HCT116 (cell line): ENCODE measurements around the gene PGAP3.

Experiments used
- CBX3 ChIP-seq: IDR thresholded peaks from 2 replicates; pipeline ENCODE4 v1.6.1; 2012; ENCODE audit warnings: low read depth
- EZH2 ChIP-seq: fragments of 200-600 bp; sonication (generic); IDR thresholded peaks from 2 replicates; pipeline ENCODE4 v1.6.1; 2017; ENCODE audit warnings: antibody characterized with exemption, mixed run types
- POLR2A ChIP-seq: IDR thresholded peaks from 2 replicates; pipeline ENCODE4 v1.7.0; 2011; ENCODE audit warnings: borderline replicate concordance; ENCODE audit not compliant: insufficient read depth, insufficient read length; ENCODE audit errors: extremely low read depth
- SIN3A ChIP-seq: IDR thresholded peaks from 2 replicates; pipeline ENCODE4 v1.6.1; 2012; ENCODE audit warnings: low read depth
- SP1 ChIP-seq: IDR thresholded peaks from 2 replicates; pipeline ENCODE4 v1.6.1; 2012; ENCODE audit warnings: low read depth
- YY1 ChIP-seq: IDR thresholded peaks from 2 replicates; pipeline ENCODE4 v1.6.1; 2011; ENCODE audit warnings: low read length, low read depth, moderate library complexity, mild to moderate bottlenecking; ENCODE audit not compliant: insufficient replicate concordance; ENCODE audit errors: extremely low read depth
- ZFX ChIP-seq: fragments of 450-650 bp; IDR thresholded peaks from 2 replicates; pipeline ENCODE4 v1.6.1; 2017
- ZNF274 ChIP-seq: fragments of 200-500 bp; sonication (Bioruptor generic); IDR thresholded peaks from 2 replicates; pipeline ENCODE4 v1.6.1; 2014; ENCODE audit warnings: mild to moderate bottlenecking, low read depth, low read length, inconsistent platforms
- TF ChIP-seq, protein P1 (sequence below), 3 experiments: fragments of 200-600 bp in 1 of 3; sonication (generic) in 1 of 3; IDR thresholded peaks in 2 of 3; conservative IDR thresholded peaks in 1 of 3; 2 replicates each; pipeline ENCODE4 v1.5.1; 2012 to 2017; ENCODE audit warnings: low read depth in 2 of 3, low read length in 2 of 3, antibody characterized with exemption in 1 of 3, borderline replicate concordance in 1 of 3, control low read depth in 1 of 3, mild to moderate bottlenecking in 1 of 3, mixed read lengths in 1 of 3, mixed run types in 1 of 3, moderate library complexity in 1 of 3; ENCODE audit not compliant: insufficient read depth in 1 of 3
- TF ChIP-seq, protein P2 (sequence below): IDR thresholded peaks from 2 replicates; pipeline ENCODE4 v1.6.1; 2012; ENCODE audit warnings: low read depth

DNA sequence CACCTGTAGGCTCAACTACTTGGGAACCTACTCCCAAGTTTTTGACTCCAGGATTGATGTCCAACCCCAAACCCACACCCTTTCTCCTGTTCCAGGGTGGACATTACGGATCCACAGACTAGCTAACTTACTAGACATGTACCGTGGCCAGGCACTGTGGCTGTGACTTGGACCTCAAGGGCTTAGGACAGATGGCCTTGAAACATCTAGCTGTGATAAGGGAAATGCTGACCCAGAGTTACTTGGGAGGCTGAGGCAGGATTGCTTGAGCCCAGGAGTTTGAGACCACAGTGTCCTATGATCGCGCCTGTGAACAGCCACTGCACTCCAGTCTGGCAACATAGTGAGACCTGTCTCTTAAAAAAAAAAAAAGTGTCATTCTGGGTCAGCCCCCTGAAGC lies 46.8 kb downstream of the PGAP3 start:
- TF ChIP-seq SP1 (no peak), CBX3 (no peak), EZH2 (no peak), YY1 (no peak), ZFX (no peak), SIN3A (no peak), POLR2A (no peak), ZNF274 (no peak)
- TF ChIP-seq, protein P1, sequence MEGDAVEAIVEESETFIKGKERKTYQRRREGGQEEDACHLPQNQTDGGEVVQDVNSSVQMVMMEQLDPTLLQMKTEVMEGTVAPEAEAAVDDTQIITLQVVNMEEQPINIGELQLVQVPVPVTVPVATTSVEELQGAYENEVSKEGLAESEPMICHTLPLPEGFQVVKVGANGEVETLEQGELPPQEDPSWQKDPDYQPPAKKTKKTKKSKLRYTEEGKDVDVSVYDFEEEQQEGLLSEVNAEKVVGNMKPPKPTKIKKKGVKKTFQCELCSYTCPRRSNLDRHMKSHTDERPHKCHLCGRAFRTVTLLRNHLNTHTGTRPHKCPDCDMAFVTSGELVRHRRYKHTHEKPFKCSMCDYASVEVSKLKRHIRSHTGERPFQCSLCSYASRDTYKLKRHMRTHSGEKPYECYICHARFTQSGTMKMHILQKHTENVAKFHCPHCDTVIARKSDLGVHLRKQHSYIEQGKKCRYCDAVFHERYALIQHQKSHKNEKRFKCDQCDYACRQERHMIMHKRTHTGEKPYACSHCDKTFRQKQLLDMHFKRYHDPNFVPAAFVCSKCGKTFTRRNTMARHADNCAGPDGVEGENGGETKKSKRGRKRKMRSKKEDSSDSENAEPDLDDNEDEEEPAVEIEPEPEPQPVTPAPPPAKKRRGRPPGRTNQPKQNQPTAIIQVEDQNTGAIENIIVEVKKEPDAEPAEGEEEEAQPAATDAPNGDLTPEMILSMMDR (IDR thresholded peaks at IDR 0.05 in 2 of 3, conservative IDR thresholded peaks at IDR 0.05 in 1 of 3; ENCODE audit: borderline replicate concordance in 1 of 3, insufficient read depth in 1 of 3, low read depth in 2 of 3, low read length in 2 of 3): no peak
- TF ChIP-seq, protein P2, sequence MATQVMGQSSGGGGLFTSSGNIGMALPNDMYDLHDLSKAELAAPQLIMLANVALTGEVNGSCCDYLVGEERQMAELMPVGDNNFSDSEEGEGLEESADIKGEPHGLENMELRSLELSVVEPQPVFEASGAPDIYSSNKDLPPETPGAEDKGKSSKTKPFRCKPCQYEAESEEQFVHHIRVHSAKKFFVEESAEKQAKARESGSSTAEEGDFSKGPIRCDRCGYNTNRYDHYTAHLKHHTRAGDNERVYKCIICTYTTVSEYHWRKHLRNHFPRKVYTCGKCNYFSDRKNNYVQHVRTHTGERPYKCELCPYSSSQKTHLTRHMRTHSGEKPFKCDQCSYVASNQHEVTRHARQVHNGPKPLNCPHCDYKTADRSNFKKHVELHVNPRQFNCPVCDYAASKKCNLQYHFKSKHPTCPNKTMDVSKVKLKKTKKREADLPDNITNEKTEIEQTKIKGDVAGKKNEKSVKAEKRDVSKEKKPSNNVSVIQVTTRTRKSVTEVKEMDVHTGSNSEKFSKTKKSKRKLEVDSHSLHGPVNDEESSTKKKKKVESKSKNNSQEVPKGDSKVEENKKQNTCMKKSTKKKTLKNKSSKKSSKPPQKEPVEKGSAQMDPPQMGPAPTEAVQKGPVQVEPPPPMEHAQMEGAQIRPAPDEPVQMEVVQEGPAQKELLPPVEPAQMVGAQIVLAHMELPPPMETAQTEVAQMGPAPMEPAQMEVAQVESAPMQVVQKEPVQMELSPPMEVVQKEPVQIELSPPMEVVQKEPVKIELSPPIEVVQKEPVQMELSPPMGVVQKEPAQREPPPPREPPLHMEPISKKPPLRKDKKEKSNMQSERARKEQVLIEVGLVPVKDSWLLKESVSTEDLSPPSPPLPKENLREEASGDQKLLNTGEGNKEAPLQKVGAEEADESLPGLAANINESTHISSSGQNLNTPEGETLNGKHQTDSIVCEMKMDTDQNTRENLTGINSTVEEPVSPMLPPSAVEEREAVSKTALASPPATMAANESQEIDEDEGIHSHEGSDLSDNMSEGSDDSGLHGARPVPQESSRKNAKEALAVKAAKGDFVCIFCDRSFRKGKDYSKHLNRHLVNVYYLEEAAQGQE: no peak
